Measurements from ENCODE around the gene TEKT2.

Gene TEKT2, protein sequence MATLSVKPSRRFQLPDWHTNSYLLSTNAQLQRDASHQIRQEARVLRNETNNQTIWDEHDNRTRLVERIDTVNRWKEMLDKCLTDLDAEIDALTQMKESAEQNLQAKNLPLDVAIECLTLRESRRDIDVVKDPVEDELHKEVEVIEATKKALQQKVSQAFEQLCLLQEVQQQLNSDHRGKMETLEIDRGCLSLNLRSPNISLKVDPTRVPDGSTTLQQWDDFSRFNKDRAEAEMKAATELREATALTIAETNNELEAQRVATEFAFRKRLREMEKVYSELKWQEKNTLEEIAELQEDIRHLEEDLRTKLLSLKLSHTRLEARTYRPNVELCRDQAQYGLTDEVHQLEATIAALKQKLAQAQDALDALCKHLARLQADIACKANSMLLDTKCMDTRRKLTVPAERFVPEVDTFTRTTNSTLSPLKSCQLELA

DNA sequence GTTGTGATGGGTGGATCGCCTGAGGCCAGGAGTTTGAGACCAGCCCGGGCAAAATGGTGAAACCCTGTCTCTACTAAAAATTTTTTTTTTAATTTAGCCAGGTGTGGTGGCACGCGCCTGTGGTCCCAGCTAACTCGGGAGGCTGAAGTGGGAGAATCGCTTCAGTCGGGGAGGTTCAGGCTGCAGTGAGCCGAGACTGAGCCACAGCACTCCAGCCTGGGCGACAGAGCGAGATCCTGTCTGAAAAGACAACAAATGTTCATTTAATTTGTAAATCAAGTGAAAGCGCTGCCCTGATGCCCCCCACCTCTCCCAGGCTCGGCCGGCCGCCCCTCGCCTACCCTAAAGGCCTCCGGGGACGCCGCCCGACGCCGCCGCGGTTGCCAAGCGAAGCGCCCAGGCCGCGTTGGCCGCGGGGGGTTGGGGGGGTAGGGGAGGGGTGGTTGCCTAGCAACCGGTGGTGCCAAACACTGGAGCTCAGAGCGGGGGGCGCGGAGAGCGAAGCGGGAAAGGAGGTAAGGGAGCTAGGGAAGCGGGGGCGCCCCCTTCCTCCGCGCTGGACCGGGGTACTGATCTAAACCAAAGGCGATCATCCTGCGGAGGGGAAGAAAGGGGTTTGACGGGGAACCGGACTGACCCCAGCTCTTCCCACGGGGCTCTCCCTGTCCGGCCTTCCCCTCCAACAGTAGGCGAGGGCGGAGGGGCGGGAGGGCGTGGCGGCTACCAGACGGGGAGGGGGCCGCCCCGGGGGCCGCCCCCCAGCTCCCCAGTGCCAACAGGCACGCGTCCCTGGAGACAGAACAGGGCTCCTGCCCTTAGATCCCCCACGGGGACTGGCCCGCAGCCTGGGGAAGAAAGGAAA is at the start of gene TEKT2:
TEKT2 (plus strand) TSS at position 460 of the 862 bp plus-strand sequence. CDS start 828 bp downstream, outside the sequence.
- DNase-seq (ENCODE audit: low read depth, low spot score), result no peak
- H3K27ac ChIP-seq, result no peak within 1 kb of the TSS

DNA sequence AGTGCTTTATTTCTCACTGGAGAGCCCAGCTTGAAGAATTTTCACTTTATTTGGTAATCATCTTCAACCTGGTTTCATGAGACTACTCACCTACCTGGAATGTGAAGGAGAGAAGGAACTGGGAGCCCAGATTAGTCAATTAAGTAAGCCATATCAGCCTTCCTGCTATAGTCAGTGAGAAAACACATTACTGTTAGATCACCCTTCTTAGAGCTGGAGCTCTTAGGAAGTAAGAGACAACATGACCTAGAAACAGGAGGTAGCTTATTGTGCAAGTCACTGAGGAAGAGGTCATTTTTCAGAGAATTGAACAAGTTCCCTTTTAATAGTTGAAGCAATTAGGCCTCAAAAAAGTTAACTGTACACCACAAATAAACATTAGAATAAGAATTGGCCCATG is 49.2 kb upstream of the TEKT2 start:
- DNase-seq (ENCODE audit: low read depth, low spot score), result peak; percentile 76
- H3K27ac ChIP-seq, result peak overlapping the region; percentile 76

GRCh38 chr1:36035154-36035553 is 48.7 kb upstream of the TEKT2 start:
- DNase-seq (ENCODE audit: low read depth, low spot score), result no peak
- peak overlapping the region; percentile 76 for H3K27ac ChIP-seq

DNA sequence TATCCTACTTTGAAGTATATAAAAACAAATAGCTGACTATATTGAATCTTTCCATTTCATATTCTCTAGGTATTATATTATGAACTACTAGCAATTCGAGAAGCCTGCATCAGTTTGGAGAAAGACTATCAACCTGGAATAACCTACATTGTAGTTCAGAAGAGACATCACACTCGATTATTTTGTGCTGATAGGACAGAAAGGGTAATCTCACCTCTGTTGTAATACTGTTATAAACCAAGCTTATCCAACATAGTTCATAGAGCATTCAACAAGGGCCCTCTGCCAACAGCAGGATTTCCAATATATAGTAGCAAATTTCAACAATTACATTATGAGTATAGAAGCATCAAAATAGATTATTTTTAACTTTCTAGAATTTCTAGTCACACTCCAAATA is 43.7 kb upstream of the TEKT2 start:
- DNase-seq (ENCODE audit: low read depth, low spot score), result no peak
- H3K27ac ChIP-seq, result no peak overlapping the region

- no peak for DNase-seq (ENCODE audit: low read depth, low spot score)
- H3K27ac ChIP-seq, result no peak overlapping the region
Observed at GRCh38 chr1:36051821-36052220, 32.1 kb upstream of the TEKT2 start.

DNA sequence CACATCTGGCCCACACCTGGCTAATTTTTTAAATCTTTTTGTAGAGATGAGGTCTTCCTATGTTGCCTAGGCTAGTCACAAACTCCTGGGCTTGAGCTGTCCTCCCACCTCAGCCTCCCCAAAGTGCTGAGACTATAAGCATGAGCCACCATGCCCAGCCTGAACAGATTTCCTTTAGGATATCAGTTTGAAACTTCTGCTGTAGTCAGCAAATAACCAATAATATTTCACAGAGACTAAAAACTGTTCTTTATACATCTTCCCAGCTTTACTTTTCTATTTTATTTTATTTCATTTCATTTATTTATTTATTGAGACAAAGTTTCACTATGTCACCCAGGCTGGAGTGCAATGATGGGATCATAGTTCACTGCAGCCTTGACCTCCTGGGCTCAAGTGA is 29.9 kb upstream of the TEKT2 start:
- H3K27ac ChIP-seq, result no peak overlapping the region
- no peak for DNase-seq (ENCODE audit: low read depth, low spot score)

DNA sequence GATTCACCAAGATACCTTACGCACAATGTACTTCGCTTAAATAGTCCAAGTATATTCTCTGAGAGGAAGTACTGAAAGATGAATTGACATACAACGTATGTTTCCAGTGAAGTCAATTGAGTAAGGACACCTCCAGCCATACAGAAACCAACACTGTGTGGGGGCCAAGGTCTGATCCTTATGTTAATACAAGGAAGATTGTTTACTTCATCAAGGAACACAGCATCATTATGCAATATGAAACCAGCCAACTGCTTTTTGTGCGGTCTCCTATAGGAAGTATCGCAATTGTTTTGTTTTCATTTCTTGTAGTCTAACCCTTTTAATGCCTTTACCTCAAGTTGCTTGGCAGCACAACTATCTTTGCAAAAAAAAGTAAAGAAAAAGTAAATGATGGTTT is 28.2 kb upstream of the TEKT2 start:
- no peak overlapping the region for H3K27ac ChIP-seq
- DNase-seq (ENCODE audit: low read depth, low spot score), result no peak

DNA sequence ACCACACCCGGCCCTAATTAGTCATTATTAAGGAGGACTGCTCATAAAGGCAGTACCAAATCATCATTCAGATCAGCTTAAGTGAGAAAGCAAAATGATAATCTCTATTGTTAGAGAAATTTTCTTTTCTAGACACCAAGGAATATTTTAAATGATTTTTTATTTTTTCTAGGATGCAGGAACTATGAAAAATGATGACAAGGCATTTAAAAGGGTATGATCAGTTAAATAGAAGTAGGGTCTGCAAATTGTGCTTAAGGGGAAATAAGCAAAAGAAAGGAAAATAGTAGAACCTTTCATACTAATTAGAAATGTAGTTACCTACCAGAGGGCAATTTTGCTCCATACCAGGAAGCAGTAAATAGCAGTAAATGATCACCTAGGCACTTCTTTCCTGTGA is 21.6 kb upstream of the TEKT2 start:
- DNase-seq (ENCODE audit: low read depth, low spot score), result no peak

GRCh38 chr1:36067871-36068270 is 16.0 kb upstream of the TEKT2 start:
- H3K27ac ChIP-seq, result no peak overlapping the region
- DNase-seq (ENCODE audit: low read depth, low spot score), result no peak

More for the DNA sequence above, 21.6 kb upstream of the TEKT2 start:
- H3K27ac ChIP-seq, result no peak overlapping the region

GRCh38 chr1:36068866-36069265 is 15.0 kb upstream of the TEKT2 start:
- no peak overlapping the region for H3K27ac ChIP-seq
- no peak for DNase-seq (ENCODE audit: low read depth, low spot score)

DNA sequence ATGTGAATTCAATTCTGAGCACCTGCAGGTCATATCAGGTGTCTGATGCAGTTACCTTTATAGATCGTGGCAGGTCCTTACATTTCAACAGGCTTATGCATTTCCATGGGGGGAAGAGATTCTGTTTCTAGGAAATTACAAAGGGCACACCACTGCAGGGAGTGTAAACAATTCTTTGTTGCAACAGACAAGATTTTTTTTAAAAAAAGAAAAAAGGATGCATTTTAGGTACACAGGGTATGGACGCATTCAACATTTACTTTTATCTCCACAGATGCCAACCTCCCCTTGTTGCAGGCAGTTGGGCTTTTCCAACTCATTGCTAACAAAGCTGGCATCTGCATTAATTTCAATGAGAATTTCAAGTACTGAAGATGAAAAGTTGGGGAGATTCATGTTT is 13.5 kb upstream of the TEKT2 start:
- no peak for DNase-seq (ENCODE audit: low read depth, low spot score)
- H3K27ac ChIP-seq, result no peak overlapping the region

DNA sequence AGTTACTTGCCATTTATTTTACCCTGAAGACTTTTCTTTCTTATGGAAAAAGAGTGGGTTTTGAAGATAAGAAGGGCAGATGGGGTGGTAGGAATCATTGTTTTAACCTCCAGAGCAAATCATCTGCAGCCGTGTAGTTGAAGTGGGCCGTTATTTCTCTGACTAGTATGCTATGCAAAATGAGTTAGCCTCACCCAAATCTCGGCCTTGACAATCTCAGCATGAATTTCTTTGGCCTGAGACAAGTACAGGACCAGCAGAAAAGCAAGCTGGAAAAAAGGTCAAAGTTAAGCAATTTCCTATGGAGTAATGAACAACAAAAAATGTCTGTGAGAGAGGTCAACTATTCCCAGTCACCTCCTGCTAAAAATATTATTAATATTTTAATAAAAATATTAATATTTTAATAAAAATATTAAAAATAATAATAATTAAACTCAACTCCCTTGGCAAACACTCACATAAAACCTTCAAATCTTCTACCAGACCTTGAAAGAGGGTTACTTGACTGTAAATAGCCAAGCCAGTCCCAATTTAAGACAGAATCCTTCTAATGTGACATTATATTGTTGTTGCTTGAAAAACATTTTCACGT is 6.8 kb upstream of the TEKT2 start:
- DNase-seq (ENCODE audit: low read depth, low spot score), result no peak
- H3K27ac ChIP-seq, result no peak overlapping the region

DNA sequence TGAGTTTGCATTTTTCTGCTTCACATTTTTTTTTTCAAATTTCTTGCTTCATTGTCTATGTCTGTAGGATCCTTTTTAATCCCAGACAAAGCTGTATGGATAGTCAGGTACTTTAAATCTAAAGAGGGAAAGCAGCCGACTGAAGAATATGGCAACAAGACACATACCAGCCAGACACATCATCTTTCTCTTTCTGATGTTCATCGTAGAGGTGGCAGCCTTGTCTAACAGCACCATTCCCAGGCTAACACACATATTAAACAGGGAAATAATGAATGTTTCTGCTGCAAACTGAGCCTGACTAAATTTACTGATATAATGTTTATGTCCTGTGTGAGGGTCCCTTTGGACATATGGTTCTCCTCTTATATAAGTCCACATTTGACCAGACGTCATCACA is 3.7 kb upstream of the TEKT2 start:
- DNase-seq (ENCODE audit: low read depth, low spot score), result no peak

DNA sequence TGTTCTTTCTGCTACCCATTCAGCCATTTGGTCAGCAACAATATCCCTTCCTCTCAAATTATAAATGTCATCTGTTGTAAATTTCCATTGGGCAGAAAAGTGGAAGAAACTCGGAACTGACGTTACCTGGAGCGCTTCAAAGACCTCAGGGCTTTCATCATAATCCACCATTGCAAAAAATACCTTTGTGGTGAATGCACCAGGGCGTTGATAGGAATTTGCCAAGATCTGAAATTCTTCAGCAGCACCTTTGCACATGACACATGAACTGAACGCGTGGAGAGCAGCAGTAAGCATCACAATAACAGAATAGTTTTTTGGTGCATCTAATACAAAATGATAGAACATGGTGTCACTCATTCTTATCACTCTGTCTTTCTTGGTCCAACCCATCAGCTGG is 3.1 kb upstream of the TEKT2 start:
- H3K27ac ChIP-seq, result no peak overlapping the region

More for the DNA sequence above, 3.7 kb upstream of the TEKT2 start:
- no peak overlapping the region for H3K27ac ChIP-seq

DNA sequence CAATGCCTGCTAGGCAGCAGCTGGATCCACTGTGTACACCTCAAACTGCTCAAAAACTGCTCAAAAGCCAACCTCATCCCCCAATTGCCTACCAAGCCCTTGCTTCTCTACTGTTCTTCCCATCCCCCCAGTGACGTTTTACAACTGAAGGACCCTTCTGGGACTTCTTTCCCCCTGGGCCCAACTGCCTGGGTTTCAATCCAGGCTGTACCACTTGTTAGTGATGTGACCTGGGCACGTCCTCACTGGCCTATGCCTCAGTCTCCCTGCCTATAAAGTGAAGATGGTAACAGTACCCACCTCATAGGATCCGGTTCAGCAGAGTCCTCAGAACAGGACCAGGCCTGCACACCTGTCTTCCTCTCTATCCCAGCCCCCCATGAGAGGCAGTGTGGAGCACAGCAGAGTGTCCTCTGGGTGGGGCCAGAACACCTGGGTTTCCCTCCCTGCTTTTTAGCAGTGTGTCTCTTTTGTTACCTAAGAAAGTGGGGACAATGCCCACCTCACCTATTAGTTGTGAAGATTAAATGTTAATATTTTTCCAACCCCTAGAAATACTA is 1.9 kb upstream of the TEKT2 start:
- no peak for DNase-seq (ENCODE audit: low read depth, low spot score)
- no peak overlapping the region for H3K27ac ChIP-seq

More for the DNA sequence above, 3.1 kb upstream of the TEKT2 start:
- DNase-seq (ENCODE audit: low read depth, low spot score), result no peak

DNA sequence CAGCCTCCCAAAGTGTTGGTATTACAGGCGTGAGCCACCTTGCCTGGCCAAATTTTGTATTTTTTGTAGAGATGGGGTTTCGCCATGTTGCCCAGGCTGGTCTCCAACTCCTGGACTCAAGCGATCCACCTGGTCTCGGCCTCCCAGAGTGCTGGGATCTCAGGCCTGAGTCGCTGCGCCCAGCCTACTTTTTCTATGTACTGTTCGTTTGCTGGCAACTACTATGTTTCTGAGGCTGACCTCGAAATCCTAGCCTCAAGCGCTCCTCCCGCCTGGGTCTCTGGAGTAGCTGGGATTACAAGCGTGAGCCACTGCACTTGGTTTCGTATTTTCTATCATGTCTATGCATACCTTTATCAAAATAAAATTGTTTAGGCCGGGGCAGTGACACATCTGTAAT is 675 bp upstream of the TEKT2 start:
- no peak for DNase-seq (ENCODE audit: low read depth, low spot score)
- H3K27ac ChIP-seq, result no peak overlapping the region

DNA sequence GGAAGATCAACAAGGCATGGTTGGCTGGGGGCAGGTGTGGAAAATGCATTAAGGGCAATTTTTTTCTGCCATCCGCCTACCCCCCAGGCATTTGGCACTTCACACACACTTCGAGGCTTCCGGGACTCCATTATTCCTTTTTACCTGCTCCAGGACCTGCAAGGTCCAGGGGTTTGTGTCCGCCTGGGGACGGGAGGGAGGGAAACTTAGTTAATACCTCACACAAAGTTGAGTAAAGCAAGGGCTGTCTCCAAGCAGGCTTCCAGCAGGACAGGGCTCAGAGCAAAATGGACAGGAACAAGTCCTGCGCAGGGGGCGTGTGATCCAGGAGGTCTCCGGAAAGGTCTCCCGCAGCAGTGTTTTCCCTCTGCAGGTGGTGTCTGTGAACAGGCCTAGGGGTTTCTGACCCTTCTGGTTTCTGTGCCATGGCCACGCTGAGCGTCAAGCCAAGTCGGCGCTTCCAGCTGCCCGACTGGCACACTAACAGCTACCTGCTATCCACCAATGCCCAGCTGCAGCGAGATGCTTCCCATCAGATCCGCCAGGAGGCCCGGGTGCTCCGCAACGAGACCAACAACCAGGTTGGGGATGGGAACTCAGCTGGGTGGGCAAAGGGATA is 712 bp downstream of the TEKT2 start:
- H3K27ac ChIP-seq, result no peak overlapping the region
- DNase-seq (ENCODE audit: low read depth, low spot score), result no peak

DNA sequence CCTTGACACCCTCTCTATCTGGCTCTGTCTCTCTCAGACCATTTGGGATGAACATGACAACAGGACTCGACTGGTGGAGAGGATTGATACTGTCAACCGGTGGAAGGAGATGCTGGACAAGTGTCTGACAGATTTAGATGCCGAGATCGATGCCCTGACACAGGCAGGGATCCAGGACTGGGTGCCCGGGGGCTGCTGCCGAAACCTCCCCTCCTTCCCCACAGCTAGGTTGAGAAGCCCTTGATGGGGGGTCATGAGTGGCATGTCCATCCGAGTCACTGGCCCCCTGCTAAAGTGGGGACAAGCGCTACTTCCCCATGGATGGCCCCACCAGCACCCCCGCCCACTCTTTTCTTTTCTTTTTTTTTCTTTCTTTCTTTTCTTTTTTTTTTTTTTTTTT is 1.2 kb downstream of the TEKT2 start:
- DNase-seq (ENCODE audit: low read depth, low spot score), result no peak
- no peak overlapping the region for H3K27ac ChIP-seq

DNA sequence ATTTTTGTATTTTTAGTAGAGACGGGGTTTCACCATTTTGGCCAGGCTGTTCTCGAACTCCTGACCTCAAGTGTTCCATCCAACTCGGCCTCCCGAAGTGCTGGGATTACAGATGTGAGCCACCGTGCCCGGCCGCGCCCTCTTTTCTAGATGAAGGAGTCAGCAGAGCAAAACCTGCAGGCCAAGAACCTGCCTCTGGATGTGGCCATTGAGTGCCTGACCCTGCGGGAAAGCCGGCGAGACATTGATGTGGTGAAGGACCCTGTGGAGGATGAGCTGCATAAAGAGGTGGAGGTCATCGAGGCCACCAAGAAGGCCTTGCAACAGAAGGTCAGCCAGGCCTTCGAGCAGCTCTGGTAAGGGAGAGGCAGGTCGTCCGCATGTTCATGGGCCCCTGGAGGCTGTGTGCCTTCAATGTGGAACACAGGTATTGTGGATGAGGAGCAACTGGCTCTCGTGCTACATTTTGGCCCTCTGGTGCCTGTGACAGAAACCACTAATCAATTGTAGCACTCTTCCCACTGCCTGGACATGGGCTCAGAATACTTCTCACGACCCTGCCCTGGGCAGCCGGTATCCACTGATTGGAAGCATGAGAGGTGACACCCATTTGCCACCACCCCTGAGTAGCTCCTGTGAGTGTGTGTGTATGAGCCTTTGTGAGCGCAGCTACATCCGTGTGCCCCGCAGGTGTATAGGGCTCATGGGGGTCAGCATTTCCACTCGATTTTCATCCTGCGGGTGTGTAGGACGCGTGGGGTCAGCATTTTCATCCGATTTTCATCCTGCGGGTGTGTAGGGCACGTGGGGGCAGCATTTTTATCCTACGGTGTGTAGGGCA is 2.0 kb downstream of the TEKT2 start:
- no peak for DNase-seq (ENCODE audit: low read depth, low spot score)

More for the DNA sequence above, 2.0 kb downstream of the TEKT2 start:
- no peak overlapping the region for H3K27ac ChIP-seq

All from epithelial cell of prostate (primary cell).